ENCODE results near the gene DLX6. TPM values are rescaled to one million over a fixed set of nuclear protein-coding genes. Genes with fewer than 3 reads are reported as not detected.
A peak's percentile ranks its signal among the peaks of the same experiment; 100 is the strongest.

The DLX6 gene
- total RNA-seq, 1 experiment from 2014 or later, result 17.9 TPM

- POLR2A ChIA-PET (ENCODE audit: low non-redundant PET), result no interaction called here
- H3K36me3 ChIP-seq (ENCODE audit: insufficient read depth, low read length, poor library complexity, severe bottlenecking), result peaks cover 20% of the 10 kb centered on the region
- H3K27me3 ChIP-seq (replicated peaks; ENCODE audit: insufficient read depth, low read depth, low read length, poor library complexity), result peaks cover 73% of the 10 kb centered on the region
- intact Hi-C loops (cut with micrococcal nuclease; ENCODE audit: unreplicated experiment), result no loop called here
- DNase-seq (ENCODE audit: low spot score), result peak; percentile 77
- peaks cover 64% of the 10 kb centered on the region for H3K4me1 ChIP-seq (ENCODE audit: insufficient read depth, low read length, poor library complexity, severe bottlenecking)
- TF ChIP-seq CTCF (conservative IDR thresholded peaks at IDR 0.05; ENCODE audit: low read depth, low read length) (no peak), EZH2 (IDR thresholded peaks at IDR 0.05; ENCODE audit: borderline replicate concordance, low read depth, low read length, poor library complexity, severe bottlenecking) (no peak)
- CTCF ChIA-PET, result interaction anchor here (0.7 kb wide), 1 partner anchor 8 kb away, joined by 3 read pairs; no protein-coding TSS in a partner anchor
- H3K9me3 ChIP-seq (ENCODE audit: low read depth, low read length, poor library complexity, severe bottlenecking), result no peaks in the 10 kb centered on the region
- no TSS peak for BruUV-seq (replicated peaks)
- H3K4me3 ChIP-seq (ENCODE audit: low read depth, low read length, poor library complexity, severe bottlenecking), result peak overlapping the region; percentile 76
- H3K27ac ChIP-seq (ENCODE audit: low read depth, low read length, poor library complexity, severe bottlenecking), result peak overlapping the region; percentile 89
These were observed 10.5 kb downstream of the DLX6 start for GRCh38 chr7:97015756-97016380.

DNA sequence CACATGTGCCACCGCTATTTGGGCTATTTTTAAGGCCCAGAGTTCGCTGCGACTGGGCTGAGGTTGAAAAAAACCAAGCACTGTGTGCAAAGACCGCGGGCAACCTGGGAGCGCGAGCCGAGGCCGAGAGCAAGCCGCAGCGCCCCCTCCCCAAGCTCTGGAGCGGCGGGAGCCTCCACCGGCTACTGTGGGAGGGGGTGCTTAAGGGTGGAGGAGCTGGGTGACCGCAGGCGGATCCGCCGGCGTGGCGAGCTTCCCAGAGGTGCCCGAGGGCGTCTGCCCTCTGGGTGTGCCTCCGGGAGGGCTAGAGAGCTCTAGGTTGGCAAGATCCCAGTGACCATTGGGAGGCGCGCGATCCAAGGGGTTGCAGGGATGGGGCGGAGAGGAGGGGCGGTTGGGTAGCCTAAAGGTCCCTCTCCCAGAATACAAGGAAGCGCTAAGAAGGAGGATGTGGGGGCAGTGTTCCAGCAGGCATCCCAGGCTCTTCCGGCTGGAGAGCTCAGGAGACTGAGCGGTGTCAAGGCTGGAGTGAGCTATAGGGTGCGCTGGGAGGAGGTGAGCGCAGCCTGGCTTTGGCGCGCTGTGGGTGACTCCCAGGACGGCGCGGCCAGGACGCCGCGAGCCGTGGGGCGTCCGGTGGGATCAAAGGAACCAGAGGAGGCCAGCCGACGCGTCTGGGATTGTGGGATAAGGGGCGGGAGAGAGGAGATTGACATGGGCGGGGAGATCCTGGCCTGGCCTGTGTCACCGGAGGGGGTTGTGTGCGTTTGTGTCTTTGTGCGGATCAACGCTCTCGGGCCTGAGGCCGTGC lies 11.2 kb downstream of the DLX6 start:
- H3K4me3 ChIP-seq (ENCODE audit: low read depth, low read length, poor library complexity, severe bottlenecking), result peak overlapping the region; percentile 76
- H3K36me3 ChIP-seq (ENCODE audit: insufficient read depth, low read length, poor library complexity, severe bottlenecking), result peaks cover 27% of the 10 kb centered on the region
- CTCF ChIA-PET, result no interaction called here
- no peaks in the 10 kb centered on the region for H3K9me3 ChIP-seq (ENCODE audit: low read depth, low read length, poor library complexity, severe bottlenecking)
- POLR2A ChIA-PET (ENCODE audit: low non-redundant PET), result no interaction called here
- BruUV-seq (replicated peaks), result no TSS peak
- peaks cover 58% of the 10 kb centered on the region for H3K4me1 ChIP-seq (ENCODE audit: insufficient read depth, low read length, poor library complexity, severe bottlenecking)
- intact Hi-C loops (cut with micrococcal nuclease; ENCODE audit: unreplicated experiment), result no loop called here
- H3K27me3 ChIP-seq (replicated peaks; ENCODE audit: insufficient read depth, low read depth, low read length, poor library complexity), result peaks cover 66% of the 10 kb centered on the region
- DNase-seq (ENCODE audit: low spot score), result peak; percentile 69
- H3K27ac ChIP-seq (ENCODE audit: low read depth, low read length, poor library complexity, severe bottlenecking), result peak overlapping the region; percentile 89
- TF ChIP-seq CTCF (conservative IDR thresholded peaks at IDR 0.05; ENCODE audit: low read depth, low read length) (peak; percentile 37; the same call in 1 of the 2 replicates), EZH2 (IDR thresholded peaks at IDR 0.05; ENCODE audit: borderline replicate concordance, low read depth, low read length, poor library complexity, severe bottlenecking) (peak; percentile 2)

DNA sequence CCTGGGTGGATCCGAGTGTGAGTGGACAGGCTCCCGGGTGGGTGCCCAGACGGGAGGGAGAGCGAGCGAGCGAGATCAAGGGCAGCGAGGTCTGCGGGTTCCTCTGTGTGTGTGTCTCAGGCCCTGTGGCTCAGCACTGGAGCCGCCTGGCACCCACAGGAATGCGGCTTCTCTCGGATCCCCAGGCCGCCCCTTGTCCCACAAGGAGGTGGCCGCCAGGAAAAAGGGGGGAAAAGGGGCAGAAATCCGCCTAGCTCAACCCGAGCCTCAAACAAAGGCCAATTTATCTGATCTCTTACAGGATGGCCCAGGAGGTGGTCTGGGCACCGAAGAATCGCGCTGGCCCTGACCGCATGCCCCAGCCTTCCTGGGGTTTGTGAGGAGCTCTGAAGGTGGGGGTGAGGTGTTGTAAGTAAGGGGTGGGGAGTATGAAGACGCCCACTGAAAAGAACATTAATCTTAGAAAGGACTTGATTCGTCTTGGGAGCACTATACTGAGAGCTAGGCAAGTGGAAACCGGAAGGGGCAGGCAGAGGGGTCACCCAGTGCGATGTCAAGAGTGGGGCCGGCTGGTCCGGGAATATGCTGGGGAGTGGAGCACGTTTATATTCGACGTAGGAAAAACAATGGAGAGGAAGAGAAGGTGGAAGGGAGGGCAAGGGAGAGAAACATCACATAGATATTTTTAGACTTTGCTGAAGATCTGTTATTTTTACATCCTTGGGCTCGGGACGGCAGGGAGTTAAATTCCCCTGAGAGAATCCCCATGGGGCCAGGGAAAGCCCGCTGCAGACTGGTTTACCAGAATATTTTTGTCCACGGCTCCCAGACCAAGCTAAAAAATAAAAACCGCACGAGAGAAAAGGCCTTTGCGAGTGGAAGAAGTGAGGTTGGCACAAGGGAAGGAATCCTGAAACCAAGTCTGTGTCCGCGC lies 12.1 kb downstream of the DLX6 start:
- intact Hi-C loops (cut with micrococcal nuclease; ENCODE audit: unreplicated experiment), result loop anchor here (2.0 kb wide), 1 partner anchor 271 kb away; no protein-coding TSS in a partner anchor
- H3K27me3 ChIP-seq (replicated peaks; ENCODE audit: insufficient read depth, low read depth, low read length, poor library complexity), result peaks cover 57% of the 10 kb centered on the region
- TF ChIP-seq EZH2 (IDR thresholded peaks at IDR 0.05; ENCODE audit: borderline replicate concordance, low read depth, low read length, poor library complexity, severe bottlenecking), result no peak
- no TSS peak for BruUV-seq (replicated peaks)
- no peaks in the 10 kb centered on the region for H3K9me3 ChIP-seq (ENCODE audit: low read depth, low read length, poor library complexity, severe bottlenecking)
- ChIA-PET POLR2A (ENCODE audit: low non-redundant PET) (no interaction called here), CTCF (interaction anchor here (0.5 kb wide), 1 partner anchor 940 kb away, joined by 5 read pairs; no protein-coding TSS in a partner anchor)
- H3K4me1 ChIP-seq (ENCODE audit: insufficient read depth, low read length, poor library complexity, severe bottlenecking), result peaks cover 49% of the 10 kb centered on the region
- H3K4me3 ChIP-seq (ENCODE audit: low read depth, low read length, poor library complexity, severe bottlenecking), result peak overlapping the region; percentile 76
- peak; percentile 42 for DNase-seq (ENCODE audit: low spot score)
- H3K27ac ChIP-seq (ENCODE audit: low read depth, low read length, poor library complexity, severe bottlenecking), result peak overlapping the region; percentile 89
- peaks cover 36% of the 10 kb centered on the region for H3K36me3 ChIP-seq (ENCODE audit: insufficient read depth, low read length, poor library complexity, severe bottlenecking)
